VCaP (cell line): ENCODE results near the gene IQCE.

ENCODE experiments used
- H3K27ac ChIP-seq: fragments of 450-650 bp; 2 replicates; pipeline ENCODE4 v1.5.1; 2017
- TF ChIP-seq, protein P1 (sequence below): fragments of 450-650 bp; conservative IDR thresholded peaks from 2 replicates; pipeline ENCODE4 v1.5.1; 2017; ENCODE audit warnings: mild to moderate bottlenecking, moderate library complexity

The IQCE gene

DNA sequence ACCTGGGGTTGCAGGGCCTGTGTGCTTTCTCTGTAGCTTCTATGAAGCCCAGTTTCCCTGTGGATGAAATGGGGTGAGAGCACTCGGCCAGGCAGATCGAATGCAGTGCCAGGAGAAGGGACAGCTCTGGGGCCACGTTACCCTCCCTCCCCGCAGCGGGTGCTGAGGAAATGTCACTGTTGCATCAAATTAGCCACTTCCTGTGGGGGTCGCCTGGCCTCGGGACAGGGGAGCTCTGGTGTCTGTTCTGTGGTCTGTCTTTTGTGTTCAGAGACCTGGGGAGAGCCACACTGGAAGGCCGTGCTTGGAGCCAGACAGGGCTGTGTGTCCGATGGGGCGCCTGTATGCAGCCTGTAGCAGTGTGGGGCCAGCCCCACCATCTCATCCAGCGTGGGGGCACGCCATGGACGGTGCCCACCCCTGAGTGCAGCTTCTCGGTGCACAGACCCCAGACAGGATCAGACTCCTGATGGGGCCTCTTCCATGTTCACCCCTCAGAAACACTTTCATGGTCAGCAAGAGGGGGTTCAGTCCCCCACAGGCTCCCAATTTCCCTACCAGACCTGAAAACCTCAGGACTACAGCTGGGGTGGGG is 86.6 kb downstream of the IQCE start:
- no peak overlapping the region for H3K27ac ChIP-seq
- TF ChIP-seq, protein P1, sequence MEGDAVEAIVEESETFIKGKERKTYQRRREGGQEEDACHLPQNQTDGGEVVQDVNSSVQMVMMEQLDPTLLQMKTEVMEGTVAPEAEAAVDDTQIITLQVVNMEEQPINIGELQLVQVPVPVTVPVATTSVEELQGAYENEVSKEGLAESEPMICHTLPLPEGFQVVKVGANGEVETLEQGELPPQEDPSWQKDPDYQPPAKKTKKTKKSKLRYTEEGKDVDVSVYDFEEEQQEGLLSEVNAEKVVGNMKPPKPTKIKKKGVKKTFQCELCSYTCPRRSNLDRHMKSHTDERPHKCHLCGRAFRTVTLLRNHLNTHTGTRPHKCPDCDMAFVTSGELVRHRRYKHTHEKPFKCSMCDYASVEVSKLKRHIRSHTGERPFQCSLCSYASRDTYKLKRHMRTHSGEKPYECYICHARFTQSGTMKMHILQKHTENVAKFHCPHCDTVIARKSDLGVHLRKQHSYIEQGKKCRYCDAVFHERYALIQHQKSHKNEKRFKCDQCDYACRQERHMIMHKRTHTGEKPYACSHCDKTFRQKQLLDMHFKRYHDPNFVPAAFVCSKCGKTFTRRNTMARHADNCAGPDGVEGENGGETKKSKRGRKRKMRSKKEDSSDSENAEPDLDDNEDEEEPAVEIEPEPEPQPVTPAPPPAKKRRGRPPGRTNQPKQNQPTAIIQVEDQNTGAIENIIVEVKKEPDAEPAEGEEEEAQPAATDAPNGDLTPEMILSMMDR, result no peak

DNA sequence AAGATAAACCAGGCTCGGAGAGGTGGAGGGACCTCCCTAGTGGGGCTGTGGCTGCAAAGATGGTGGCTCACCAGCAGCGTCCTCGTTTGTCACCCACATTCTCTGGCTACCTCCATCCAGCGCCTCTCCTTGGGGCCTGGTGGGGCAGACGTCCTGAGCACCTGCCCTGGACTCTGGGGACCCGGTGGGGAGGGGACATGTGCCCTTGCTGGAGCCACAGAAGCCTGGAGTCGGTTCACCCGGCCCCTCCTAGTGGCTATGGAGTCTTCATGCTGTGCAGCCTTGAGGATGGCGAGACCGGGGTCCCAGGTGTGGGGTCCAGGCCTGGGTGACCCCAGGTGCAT is 87.5 kb downstream of the IQCE start:
- TF ChIP-seq, protein P1, result no peak
- H3K27ac ChIP-seq, result no peak overlapping the region

DNA sequence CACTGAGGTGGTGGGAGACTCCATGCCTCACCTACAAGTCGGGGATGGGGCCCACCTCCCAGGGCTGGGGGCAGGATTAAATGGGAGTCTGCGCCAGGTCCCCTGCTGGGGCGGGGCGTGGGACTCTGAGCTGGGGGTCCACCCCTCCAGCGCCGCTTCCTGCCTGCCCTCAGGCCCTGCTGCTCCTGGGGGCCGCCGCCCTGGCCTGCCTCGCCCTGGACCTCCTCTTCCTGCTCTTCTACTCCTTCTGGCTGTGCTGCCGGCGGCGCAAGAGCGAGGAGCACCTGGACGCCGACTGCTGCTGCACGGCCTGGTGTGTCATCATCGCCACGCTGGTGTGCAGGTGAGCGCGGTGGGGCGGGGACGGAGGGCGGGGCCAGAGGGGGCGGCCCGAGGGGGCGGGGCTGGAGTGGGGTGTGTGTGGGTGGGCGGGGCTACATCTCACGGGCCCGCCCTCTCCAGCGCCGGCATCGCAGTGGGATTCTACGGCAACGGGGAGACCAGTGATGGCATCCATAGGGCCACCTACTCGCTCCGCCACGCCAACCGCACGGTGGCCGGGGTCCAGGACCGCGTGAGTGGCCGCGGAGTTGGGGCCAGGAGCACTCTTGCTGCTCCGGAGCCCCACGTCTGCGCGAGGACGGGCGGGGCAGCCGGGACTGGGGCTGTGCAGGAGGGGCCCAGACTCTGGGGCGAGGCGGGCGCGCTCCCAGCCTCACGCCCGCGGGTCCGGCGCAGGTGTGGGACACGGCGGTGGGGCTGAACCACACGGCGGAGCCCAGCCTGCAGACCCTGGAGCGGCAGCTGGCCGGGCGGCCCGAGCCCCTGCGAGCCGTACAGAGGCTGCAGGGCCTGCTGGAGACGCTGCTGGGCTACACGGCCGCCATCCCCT is 88.1 kb downstream of the IQCE start:
- TF ChIP-seq, protein P1, result no peak
- H3K27ac ChIP-seq, result no peak overlapping the region

DNA sequence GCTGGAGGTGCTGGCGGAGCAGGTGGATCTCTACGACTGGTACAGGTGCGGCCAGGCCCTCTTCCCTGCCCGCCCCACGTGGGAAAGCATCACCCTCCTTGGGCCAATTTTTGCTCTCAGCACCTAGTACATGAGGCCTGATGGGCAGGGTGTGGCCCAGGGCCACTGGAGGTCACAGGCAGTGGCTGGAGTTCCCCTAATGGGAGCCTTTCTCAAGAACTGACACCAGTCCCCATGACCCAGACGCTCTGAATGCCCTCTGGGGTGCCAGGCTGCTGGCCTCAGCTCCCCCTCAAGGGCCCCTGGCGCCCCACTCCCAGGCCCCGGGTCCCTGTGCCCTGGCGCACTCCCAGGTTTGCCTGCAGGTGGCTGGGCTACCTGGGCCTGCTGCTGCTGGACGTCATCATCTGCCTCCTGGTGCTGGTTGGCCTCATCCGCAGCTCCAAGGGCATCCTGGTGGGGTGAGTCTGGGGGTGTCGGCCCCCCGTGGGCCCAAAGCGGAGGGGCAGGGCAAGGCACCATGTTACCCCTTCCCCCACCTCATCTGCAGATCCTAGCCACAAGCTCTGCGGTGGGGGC is 88.9 kb downstream of the IQCE start:
- H3K27ac ChIP-seq, result no peak overlapping the region
- TF ChIP-seq, protein P1, result no peak

DNA sequence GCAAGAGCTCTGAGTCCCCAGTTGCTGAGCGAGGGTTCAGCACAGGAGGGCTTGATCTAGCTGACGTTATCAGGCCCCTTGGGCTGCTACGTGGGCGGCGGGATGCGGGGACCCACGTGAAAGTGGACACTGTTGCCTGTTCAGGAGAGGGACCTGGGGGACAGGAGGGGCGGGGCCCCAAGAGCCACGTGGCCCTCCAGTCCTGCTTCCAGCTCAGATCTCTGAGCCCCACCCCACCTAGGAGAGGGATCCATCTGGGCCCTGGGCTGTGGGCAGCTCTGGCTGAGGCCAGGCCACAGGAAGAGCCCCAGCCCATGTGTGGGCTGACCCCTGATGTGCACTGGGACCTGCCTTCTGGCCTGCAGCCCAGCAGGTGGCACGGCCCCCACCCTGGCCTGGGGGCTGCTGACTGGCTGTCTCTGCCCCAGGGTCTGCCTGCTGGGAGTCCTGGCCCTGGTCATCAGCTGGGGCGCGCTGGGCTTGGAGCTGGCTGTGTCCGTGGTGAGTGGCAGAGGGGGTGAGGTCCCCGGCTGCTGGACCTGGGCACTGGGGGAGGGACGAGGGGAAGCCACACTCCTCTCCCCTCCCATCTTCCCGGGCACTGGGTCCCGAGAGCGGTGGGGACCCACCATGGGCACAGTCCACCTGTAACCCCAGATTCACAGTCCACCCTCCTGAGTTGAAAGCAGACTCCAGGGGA is 90.5 kb downstream of the IQCE start:
- TF ChIP-seq, protein P1, result no peak
- H3K27ac ChIP-seq, result no peak overlapping the region

DNA sequence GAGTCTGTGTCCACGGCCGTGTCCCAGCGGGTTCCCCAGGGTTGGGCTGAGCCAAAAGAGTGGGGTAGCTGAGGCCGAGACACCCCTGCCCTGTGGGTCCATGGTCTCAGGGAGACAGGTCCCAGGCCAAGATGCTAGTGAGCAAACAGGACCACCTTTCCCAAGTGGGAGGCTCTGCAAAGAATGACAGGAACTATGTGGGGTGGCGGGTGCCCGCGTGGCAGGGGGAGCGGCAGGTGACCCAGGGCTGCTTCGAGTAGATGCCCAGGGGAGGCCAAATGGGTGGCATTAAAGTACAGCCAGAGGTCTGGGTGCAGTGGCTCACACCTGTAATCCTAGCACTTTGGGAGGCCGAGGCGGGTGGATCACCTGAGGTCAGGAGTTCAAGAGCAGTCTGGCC is 91.2 kb downstream of the IQCE start:
- TF ChIP-seq, protein P1, result no peak
- no peak overlapping the region for H3K27ac ChIP-seq

DNA sequence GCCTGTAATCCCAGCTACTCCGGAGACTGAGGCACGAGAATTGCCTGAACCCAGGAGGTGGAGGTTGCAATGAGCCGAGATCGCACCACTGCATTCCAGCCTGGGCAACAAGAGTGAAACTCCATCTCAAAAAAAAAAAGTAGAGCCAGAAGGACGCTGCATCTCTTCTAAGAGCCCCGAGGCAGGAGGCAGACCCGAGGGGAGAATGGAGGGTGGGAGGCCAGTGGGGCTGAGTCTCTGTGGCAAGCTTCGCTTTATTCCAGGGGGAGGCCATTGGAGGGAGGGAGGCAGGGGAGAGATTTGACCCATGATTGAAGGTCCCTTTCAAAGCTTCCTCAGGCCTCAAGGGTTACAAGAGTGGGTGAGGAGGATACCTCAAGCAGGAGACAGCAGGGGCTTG is 91.7 kb downstream of the IQCE start:
- no peak overlapping the region for H3K27ac ChIP-seq
- TF ChIP-seq, protein P1, result no peak
